Measurements from ENCODE around the gene NDOR1.

GRCh38 chr9:137265496-137266161, 60.1 kb downstream of the NDOR1 start:
- TF ChIP-seq, protein P1, sequence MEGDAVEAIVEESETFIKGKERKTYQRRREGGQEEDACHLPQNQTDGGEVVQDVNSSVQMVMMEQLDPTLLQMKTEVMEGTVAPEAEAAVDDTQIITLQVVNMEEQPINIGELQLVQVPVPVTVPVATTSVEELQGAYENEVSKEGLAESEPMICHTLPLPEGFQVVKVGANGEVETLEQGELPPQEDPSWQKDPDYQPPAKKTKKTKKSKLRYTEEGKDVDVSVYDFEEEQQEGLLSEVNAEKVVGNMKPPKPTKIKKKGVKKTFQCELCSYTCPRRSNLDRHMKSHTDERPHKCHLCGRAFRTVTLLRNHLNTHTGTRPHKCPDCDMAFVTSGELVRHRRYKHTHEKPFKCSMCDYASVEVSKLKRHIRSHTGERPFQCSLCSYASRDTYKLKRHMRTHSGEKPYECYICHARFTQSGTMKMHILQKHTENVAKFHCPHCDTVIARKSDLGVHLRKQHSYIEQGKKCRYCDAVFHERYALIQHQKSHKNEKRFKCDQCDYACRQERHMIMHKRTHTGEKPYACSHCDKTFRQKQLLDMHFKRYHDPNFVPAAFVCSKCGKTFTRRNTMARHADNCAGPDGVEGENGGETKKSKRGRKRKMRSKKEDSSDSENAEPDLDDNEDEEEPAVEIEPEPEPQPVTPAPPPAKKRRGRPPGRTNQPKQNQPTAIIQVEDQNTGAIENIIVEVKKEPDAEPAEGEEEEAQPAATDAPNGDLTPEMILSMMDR (IDR thresholded peaks at IDR 0.05; ENCODE audit: low read depth, low read length, poor library complexity, severe bottlenecking): no peak
- TF ChIP-seq EZH2phosphoT487 (IDR thresholded peaks at IDR 0.05; ENCODE audit: borderline replicate concordance, low read length): no peak
